ENCODE results near the gene ACTR5. TPM values are rescaled to one million over a fixed set of nuclear protein-coding genes. Genes with fewer than 3 reads are reported as not detected.

ACTR5 gene
- total and polyA plus RNA-seq, 2 of the 13 experiments (the other 11 are each of a cell fraction or from before 2014, with no cell fraction given) = 19.5 to 20.5 TPM

DNA sequence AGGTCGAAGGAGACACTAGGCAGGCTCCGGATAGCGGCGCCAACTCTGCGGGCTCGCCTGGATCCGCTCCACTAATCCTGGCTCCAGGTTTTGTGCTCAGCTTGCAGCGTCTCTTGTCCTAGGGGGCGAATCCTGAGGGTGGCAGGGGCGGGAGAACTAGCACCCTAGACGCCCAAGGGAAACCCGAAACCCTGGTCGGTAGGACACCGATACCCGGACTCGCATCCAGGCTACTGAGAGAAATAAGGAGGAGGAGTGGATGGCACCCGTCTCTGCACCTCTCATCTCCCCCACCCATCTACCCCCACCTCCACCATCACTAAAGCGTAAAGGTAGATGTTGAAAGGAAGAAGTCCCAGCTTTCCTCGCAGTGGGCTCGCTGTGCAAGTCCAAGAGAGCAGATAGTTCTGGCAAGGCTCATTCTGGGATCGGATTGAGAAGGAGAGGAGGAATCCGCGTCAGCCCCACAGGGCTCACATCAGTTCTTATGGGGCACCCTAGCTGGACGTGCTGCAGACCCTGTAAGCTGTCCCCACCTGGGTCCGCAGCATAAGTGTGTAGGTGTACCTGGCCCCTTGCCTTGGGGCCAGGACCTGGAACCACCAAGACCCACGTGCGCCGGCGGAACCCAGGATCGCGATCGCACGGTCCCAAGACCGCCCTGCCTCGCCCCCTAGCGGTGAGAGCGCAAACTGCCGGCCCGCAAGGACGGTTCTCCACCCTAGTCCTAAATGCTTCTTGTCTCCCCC is 17.1 kb upstream of the ACTR5 start (continued):
- TF ChIP-seq, protein P1, sequence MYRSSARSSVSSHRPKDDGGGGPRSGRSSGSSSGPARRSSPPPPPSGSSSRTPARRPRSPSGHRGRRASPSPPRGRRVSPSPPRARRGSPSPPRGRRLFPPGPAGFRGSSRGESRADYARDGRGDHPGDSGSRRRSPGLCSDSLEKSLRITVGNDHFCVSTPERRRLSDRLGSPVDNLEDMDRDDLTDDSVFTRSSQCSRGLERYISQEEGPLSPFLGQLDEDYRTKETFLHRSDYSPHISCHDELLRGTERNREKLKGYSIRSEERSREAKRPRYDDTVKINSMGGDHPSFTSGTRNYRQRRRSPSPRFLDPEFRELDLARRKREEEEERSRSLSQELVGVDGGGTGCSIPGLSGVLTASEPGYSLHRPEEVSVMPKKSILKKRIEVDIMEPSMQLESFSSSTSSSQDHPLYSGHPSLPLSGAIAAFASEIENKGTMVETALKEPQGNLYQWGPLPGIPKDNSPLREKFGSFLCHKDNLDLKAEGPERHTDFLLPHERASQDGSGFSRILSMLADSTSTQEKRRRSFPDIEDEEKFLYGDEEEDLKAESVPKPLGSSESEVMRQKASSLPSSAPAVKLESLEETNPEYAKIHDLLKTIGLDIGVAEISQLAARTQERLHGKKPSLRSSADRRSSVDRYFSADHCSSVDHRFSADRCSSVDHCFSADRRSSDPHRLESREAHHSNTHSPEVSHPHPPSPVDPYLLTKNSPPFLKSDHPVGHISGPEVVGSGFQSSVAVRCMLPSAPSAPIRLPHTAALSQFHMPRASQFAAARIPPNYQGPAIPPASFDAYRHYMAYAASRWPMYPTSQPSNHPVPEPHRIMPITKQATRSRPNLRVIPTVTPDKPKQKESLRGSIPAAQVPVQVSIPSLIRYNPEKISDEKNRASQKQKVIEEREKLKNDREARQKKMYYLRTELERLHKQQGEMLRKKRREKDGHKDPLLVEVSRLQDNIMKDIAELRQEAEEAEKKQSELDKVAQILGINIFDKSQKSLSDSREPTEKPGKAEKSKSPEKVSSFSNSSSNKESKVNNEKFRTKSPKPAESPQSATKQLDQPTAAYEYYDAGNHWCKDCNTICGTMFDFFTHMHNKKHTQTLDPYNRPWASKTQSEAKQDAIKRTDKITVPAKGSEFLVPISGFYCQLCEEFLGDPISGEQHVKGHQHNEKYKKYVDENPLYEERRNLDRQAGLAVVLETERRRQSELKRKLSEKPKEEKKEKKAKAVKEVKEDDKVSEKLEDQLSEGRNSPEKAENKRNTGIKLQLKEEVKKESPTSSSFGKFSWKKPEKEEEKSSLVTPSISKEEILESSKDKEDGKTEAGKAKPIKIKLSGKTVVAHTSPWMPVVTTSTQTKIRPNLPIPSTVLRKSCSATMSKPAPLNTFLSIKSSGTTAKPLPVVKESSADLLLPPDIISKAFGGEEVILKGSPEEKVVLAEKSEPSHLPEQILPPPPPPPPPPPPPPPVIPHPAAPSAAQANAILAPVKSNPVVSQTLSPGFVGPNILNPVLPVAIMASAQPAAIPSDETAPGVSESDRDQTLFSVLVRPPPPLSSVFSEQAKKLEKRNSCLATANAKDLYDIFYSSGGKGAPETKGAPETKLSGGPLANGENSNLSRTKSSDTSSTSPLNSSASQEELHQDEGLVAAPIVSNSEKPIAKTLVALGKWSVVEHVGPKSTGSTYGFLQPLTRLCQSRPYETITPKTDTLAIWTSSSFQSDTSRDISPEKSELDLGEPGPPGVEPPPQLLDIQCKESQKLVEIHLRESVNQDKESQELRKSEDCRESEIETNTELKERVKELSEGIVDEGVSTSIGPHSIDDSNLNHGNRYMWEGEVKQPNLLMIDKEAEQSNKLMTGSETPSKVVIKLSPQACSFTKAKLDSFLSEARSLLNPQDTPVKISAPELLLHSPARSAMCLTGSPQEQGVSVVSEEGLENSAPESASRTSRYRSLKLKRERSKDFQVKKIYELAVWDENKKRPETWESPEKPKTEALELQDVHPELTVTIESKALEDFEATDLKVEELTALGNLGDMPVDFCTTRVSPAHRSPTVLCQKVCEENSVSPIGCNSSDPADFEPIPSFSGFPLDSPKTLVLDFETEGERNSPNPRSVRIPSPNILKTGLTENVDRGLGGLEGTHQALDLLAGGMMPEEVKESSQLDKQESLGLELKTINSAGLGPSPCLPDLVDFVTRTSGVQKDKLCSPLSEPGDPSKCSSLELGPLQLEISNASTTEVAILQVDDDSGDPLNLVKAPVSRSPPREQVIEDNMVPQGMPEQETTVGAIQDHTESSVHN (CRISPR knock-in tag; IDR thresholded peaks at IDR 0.05) = no peak
- TF ChIP-seq, protein P2, sequence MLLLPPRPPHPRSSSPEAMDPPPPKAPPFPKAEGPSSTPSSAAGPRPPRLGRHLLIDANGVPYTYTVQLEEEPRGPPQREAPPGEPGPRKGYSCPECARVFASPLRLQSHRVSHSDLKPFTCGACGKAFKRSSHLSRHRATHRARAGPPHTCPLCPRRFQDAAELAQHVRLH (CRISPR knock-in tag; IDR thresholded peaks at IDR 0.05; ENCODE audit: borderline replicate concordance, low read depth) = 0 out of 2 replicates have a peak, but pooled peaks have one; percentile 36
- no peak for TF ChIP-seq MED1 (CRISPR knock-in tag; IDR thresholded peaks at IDR 0.05)
- TF ChIP-seq ETV6 (CRISPR knock-in tag; conservative IDR thresholded peaks at IDR 0.05) = 0 out of 2 replicates have a peak, but pooled peaks have one; percentile 50
- TF ChIP-seq, protein P3, sequence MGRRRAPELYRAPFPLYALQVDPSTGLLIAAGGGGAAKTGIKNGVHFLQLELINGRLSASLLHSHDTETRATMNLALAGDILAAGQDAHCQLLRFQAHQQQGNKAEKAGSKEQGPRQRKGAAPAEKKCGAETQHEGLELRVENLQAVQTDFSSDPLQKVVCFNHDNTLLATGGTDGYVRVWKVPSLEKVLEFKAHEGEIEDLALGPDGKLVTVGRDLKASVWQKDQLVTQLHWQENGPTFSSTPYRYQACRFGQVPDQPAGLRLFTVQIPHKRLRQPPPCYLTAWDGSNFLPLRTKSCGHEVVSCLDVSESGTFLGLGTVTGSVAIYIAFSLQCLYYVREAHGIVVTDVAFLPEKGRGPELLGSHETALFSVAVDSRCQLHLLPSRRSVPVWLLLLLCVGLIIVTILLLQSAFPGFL (CRISPR knock-in tag; IDR thresholded peaks at IDR 0.05) = no peak
- TF ChIP-seq NBN (conservative IDR thresholded peaks at IDR 0.05) = no peak
- TF ChIP-seq RBFOX2 (IDR thresholded peaks at IDR 0.05; ENCODE audit: low read depth, low read length) = no peak
- TF ChIP-seq CCDC6 (CRISPR knock-in tag; IDR thresholded peaks at IDR 0.05) = no peak
- no peak; the same call in 1 of the 2 replicates for TF ChIP-seq MIER3 (CRISPR knock-in tag; IDR thresholded peaks at IDR 0.05; ENCODE audit: borderline replicate concordance)
- TF ChIP-seq TSC22D2 (CRISPR knock-in tag; IDR thresholded peaks at IDR 0.05; ENCODE audit: borderline replicate concordance) = no peak
- no peak for TF ChIP-seq SRSF9 (IDR thresholded peaks at IDR 0.05; ENCODE audit: borderline replicate concordance, insufficient read depth, low read depth, low read length, poor library complexity, severe bottlenecking)
- TF ChIP-seq RORA (CRISPR knock-in tag; IDR thresholded peaks at IDR 0.05) = no peak
- no peak for TF ChIP-seq ZNF816 (CRISPR knock-in tag; IDR thresholded peaks at IDR 0.05; ENCODE audit: borderline replicate concordance)
- no peak for TF ChIP-seq ZBTB42 (CRISPR knock-in tag; IDR thresholded peaks at IDR 0.05)
- TF ChIP-seq, protein P4, sequence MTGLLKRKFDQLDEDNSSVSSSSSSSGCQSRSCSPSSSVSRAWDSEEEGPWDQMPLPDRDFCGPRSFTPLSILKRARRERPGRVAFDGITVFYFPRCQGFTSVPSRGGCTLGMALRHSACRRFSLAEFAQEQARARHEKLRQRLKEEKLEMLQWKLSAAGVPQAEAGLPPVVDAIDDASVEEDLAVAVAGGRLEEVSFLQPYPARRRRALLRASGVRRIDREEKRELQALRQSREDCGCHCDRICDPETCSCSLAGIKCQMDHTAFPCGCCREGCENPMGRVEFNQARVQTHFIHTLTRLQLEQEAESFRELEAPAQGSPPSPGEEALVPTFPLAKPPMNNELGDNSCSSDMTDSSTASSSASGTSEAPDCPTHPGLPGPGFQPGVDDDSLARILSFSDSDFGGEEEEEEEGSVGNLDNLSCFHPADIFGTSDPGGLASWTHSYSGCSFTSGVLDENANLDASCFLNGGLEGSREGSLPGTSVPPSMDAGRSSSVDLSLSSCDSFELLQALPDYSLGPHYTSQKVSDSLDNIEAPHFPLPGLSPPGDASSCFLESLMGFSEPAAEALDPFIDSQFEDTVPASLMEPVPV (CRISPR knock-in tag; IDR thresholded peaks at IDR 0.05) = no peak
- TF ChIP-seq RFXANK (CRISPR knock-in tag; IDR thresholded peaks at IDR 0.05) = no peak
- peak; percentile 33 for TF ChIP-seq THAP11 (CRISPR knock-in tag; IDR thresholded peaks at IDR 0.05)
